H9 (cell line): ENCODE results near the gene SLC25A40. TPM values are rescaled to one million over a fixed set of nuclear protein-coding genes. Genes with fewer than 3 reads are reported as not detected.

Source experiments
- DNase-seq: peaks from one replicate; pipeline ENCODE4 v3.0.0-alpha.2; 2017
- H2AFZ ChIP-seq: one replicate; pipeline ENCODE4 v1.6.1; 2013; ENCODE audit warnings: mild to moderate bottlenecking, low read length, control low read depth, moderate library complexity
- H2AK5ac ChIP-seq: 2 replicates; pipeline ENCODE4 v1.6.1; 2013; ENCODE audit warnings: low read length, control low read depth, mixed read lengths; ENCODE audit not compliant: insufficient read length
- H2BK120ac ChIP-seq: one replicate; pipeline ENCODE4 v1.6.1; 2013; ENCODE audit warnings: low read depth, mild to moderate bottlenecking, low read length, control low read depth, inconsistent platforms; ENCODE audit not compliant: poor library complexity, severe bottlenecking
- H2BK12ac ChIP-seq: 2 replicates; pipeline ENCODE4 v1.6.1; 2013; ENCODE audit warnings: low read length, control low read depth, mixed read lengths, low read depth; ENCODE audit not compliant: insufficient read length
- H2BK15ac ChIP-seq: 2 replicates; pipeline ENCODE4 v1.6.1; 2013; ENCODE audit warnings: low read depth, low read length, control low read depth
- H2BK20ac ChIP-seq: one replicate; pipeline ENCODE4 v1.6.1; 2013; ENCODE audit warnings: low read depth, mild to moderate bottlenecking, low read length, control low read depth, inconsistent platforms; ENCODE audit not compliant: poor library complexity, severe bottlenecking
- H2BK5ac ChIP-seq: 2 replicates; pipeline ENCODE4 v1.6.1; 2013; ENCODE audit warnings: low read length, control low read depth, mixed read lengths; ENCODE audit not compliant: insufficient read length
- H3K14ac ChIP-seq: 2 replicates; pipeline ENCODE4 v1.6.1; 2013; ENCODE audit warnings: low read length, control low read depth; ENCODE audit not compliant: insufficient read depth
- H3K18ac ChIP-seq: 2 replicates; pipeline ENCODE4 v1.6.1; 2013; ENCODE audit warnings: low read depth, mild to moderate bottlenecking, mixed read lengths, low read length, control low read depth; ENCODE audit not compliant: insufficient read length
- H3K23ac ChIP-seq: 2 replicates; pipeline ENCODE4 v1.6.1; 2013; ENCODE audit warnings: low read length, control low read depth, mixed read lengths, low read depth; ENCODE audit not compliant: insufficient read length
- H3K23me2 ChIP-seq: 2 replicates; pipeline ENCODE4 v1.6.1; 2013; ENCODE audit warnings: low read depth, mild to moderate bottlenecking, mixed read lengths, low read length, control low read depth; ENCODE audit not compliant: insufficient read length, poor library complexity, severe bottlenecking
- H3K27ac ChIP-seq: 2 replicates; pipeline ENCODE4 v1.5.1; 2013; ENCODE audit warnings: low read length, control low read depth, mixed read lengths, low read depth; ENCODE audit not compliant: insufficient read length
- H3K27me3 ChIP-seq: 2 replicates; pipeline ENCODE4 v1.6.1; 2013; ENCODE audit warnings: low read length, control low read depth, inconsistent platforms; ENCODE audit not compliant: insufficient read depth
- H3K4ac ChIP-seq: 2 replicates; pipeline ENCODE4 v1.6.1; 2013; ENCODE audit warnings: low read depth, mild to moderate bottlenecking, control low read depth, inconsistent platforms, low read length, moderate library complexity
- H3K4me1 ChIP-seq: 2 replicates; pipeline ENCODE4 v1.6.1; 2013; ENCODE audit warnings: low read length, control low read depth, inconsistent platforms; ENCODE audit not compliant: insufficient read depth
- H3K4me2 ChIP-seq: 2 replicates; pipeline ENCODE4 v1.6.1; 2013; ENCODE audit warnings: low read length, control low read depth, mixed read lengths; ENCODE audit not compliant: insufficient read length, insufficient read depth
- H3K56ac ChIP-seq: 2 replicates; pipeline ENCODE4 v1.6.1; 2013; ENCODE audit warnings: low read depth, mild to moderate bottlenecking, mixed read lengths, low read length, control low read depth; ENCODE audit not compliant: insufficient read length
- H3K79me1 ChIP-seq: 2 replicates; pipeline ENCODE4 v1.6.1; 2013; ENCODE audit warnings: low read depth, mild to moderate bottlenecking, moderate library complexity, low read length, control low read depth, inconsistent platforms; ENCODE audit not compliant: insufficient read depth, poor library complexity, severe bottlenecking
- H3K79me2 ChIP-seq: 2 replicates; pipeline ENCODE4 v1.6.1; 2013; ENCODE audit warnings: low read length, control low read depth, inconsistent platforms; ENCODE audit not compliant: insufficient read depth
- H3K9ac ChIP-seq: 2 replicates; pipeline ENCODE4 v1.6.1; 2013; ENCODE audit warnings: low read length, control low read depth, mixed read lengths; ENCODE audit not compliant: insufficient read length; ENCODE audit errors: extremely low read depth
- H3K9me3 ChIP-seq: one replicate; pipeline ENCODE4 v1.6.1; 2013; ENCODE audit warnings: low read depth, low read length, inconsistent platforms; ENCODE audit not compliant: control insufficient read depth
- H3T11ph ChIP-seq: one replicate; pipeline ENCODE4 v1.6.1; 2013; ENCODE audit warnings: mild to moderate bottlenecking, low read length, control low read depth, inconsistent platforms
- H4K20me1 ChIP-seq: one replicate; pipeline ENCODE4 v1.6.1; 2013; ENCODE audit not compliant: control insufficient read depth, insufficient read length, insufficient read depth
- H4K5ac ChIP-seq: 2 replicates; pipeline ENCODE4 v1.6.1; 2013; ENCODE audit warnings: low read depth, mild to moderate bottlenecking, mixed read lengths, low read length, control low read depth; ENCODE audit not compliant: insufficient read length
- H4K8ac ChIP-seq: replicated peaks from 2 replicates; pipeline ENCODE4 v1.6.1; 2013; ENCODE audit warnings: low read length, control low read depth, mixed read lengths, low read depth; ENCODE audit not compliant: insufficient read length
- H4K91ac ChIP-seq: 2 replicates; pipeline ENCODE4 v1.6.1; 2013; ENCODE audit warnings: low read depth, mild to moderate bottlenecking, moderate library complexity, mixed read lengths, low read length, control low read depth; ENCODE audit not compliant: insufficient read length
- H3K27ac Mint-ChIP-seq, 3 experiments: 2 replicates in 2 of 3; 3 replicates in 1 of 3; pipeline ENCODE4 v1.8.0; 2020 to 2021; ENCODE audit warnings: mixed read lengths in 3 of 3, mild to moderate bottlenecking in 1 of 3, moderate library complexity in 1 of 3
- H3K27me3 Mint-ChIP-seq: 2 replicates; pipeline ENCODE4 v1.8.0; 2021; ENCODE audit warnings: low read depth, mild to moderate bottlenecking, moderate library complexity, mixed read lengths
- H3K36me3 Mint-ChIP-seq, 3 experiments: 2 replicates in 2 of 3; 3 replicates in 1 of 3; pipeline ENCODE4 v1.8.0; 2020 to 2021; ENCODE audit warnings: low read depth in 3 of 3, mixed read lengths in 3 of 3; ENCODE audit not compliant: insufficient read depth in 1 of 3
- H3K4me1 Mint-ChIP-seq, 2 experiments: 2 replicates each; pipeline ENCODE4 v1.8.0; 2020; ENCODE audit warnings: mixed read lengths in 2 of 2
- H3K4me3 Mint-ChIP-seq, 2 experiments: 2 replicates in 1 of 2; 3 replicates in 1 of 2; pipeline ENCODE4 v1.8.0; 2020 to 2021; ENCODE audit warnings: mild to moderate bottlenecking in 2 of 2, mixed read lengths in 2 of 2, moderate library complexity in 1 of 2
- H3K9me3 Mint-ChIP-seq, 2 experiments: 2 replicates in 1 of 2; 3 replicates in 1 of 2; pipeline ENCODE4 v1.8.0; 2020; ENCODE audit warnings: mild to moderate bottlenecking in 2 of 2, mixed read lengths in 2 of 2, moderate library complexity in 1 of 2
- CTCF ChIP-seq: fragments of 200-600 bp; sonication (generic); conservative IDR thresholded peaks from 3 replicates; pipeline ENCODE4 v1.8.0; 2021; ENCODE audit warnings: antibody characterized with exemption, mild to moderate bottlenecking
- WGBS: extraction: QIAGEN DNeasy Blood & Tissue Kit; methylation state at CpG from one replicate; pipeline ENCODE4 v1.1.7; 2013; ENCODE audit warnings: missing lambda C conversion rate, low lambda C conversion rate, mixed read lengths; ENCODE audit not compliant: insufficient read length; ENCODE audit errors: extremely low coverage; 5-methylcytosine and 5-hydroxymethylcytosine counted together
- total RNA-seq: library from RNA; stranded (reverse); gene quantifications from 2 replicates; pipeline ENCODE4 v1.2.1, GENCODE V29; 2021

SLC25A40 gene
- total RNA-seq, 1 experiment from 2014 or later = 10.4 TPM

- no peak overlapping the region for H3K4me3 Mint-ChIP-seq
- Histone ChIP-seq H2BK15ac (no peak overlapping the region), H3K56ac (no peak overlapping the region), H3K14ac (no peak overlapping the region), H2AK5ac (no peak overlapping the region), H3K4ac (no peak overlapping the region), H3K79me1 (no peaks in the 10 kb centered on the region), H4K8ac (no peak overlapping the region), H2BK20ac (no peak overlapping the region), H3T11ph (no peak overlapping the region), H4K20me1 (no peaks in the 10 kb centered on the region), H2BK12ac (no peak overlapping the region), H3K4me1 (no peaks in the 10 kb centered on the region), H2BK5ac (no peak overlapping the region), H3K9me3 (no peaks in the 10 kb centered on the region), H3K9ac (no peak overlapping the region), H2AFZ (no peak overlapping the region), H3K27ac (no peak overlapping the region), H3K27me3 (no peaks in the 10 kb centered on the region), H2BK120ac (no peak overlapping the region), H3K79me2 (peaks cover 17% of the 10 kb centered on the region; the same call in 1 of the 2 replicates), H4K5ac (no peak overlapping the region), H3K4me2 (no peak overlapping the region), H3K18ac (no peak overlapping the region), H4K91ac (no peak overlapping the region), H3K23me2 (no peaks in the 10 kb centered on the region), H3K23ac (no peak overlapping the region)
- no CpG with 5 or more reads among the region's 4 CpGs for WGBS
- H3K36me3 Mint-ChIP-seq = peaks cover 23 to 58% (median 57%) of the 10 kb centered on the region in 3 experiments; a peak in 6 of 7 replicates
- no peak for DNase-seq
- no peaks in the 10 kb centered on the region for H3K27me3 Mint-ChIP-seq
- TF ChIP-seq CTCF = no peak
- H3K4me1 Mint-ChIP-seq = peaks cover 7% of the 10 kb centered on the region in 2 experiments
- no peak overlapping the region for H3K27ac Mint-ChIP-seq
- H3K9me3 Mint-ChIP-seq = no peaks in the 10 kb centered on the region; a peak in 1 of 5 replicates
Measured at GRCh38 chr7:87882151-87882937, 6.2 kb upstream of the SLC25A40 start.
